GM19238 (cell line): ENCODE measurements around the gene DICER1.

Experiments used
- DNase-seq: peaks from one replicate; pipeline ENCODE4 v3.0.0; 2011; ENCODE audit warnings: low spot score; ENCODE audit not compliant: insufficient read length

DICER1 gene

DNA sequence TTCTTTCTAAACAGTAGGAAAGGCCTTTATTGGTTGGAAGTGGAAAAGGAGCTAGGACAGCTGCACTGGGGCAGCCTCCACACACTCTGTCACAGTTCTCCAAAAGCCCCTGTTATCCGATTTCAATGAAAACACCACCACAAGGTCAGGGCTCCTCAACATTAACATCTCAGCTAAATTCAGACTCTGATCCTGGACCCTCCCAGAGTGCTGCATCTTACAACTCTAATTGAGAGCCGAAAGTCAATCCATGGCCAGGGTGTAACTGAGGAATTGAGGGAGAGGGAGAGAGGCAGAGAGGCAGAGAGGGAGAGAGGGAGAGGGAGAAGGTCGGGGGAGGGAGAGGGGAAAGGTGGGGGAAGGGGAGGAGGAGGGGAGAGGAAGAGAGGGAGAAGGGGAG lies 32.1 kb downstream of the DICER1 start:
- no peak for DNase-seq

DNA sequence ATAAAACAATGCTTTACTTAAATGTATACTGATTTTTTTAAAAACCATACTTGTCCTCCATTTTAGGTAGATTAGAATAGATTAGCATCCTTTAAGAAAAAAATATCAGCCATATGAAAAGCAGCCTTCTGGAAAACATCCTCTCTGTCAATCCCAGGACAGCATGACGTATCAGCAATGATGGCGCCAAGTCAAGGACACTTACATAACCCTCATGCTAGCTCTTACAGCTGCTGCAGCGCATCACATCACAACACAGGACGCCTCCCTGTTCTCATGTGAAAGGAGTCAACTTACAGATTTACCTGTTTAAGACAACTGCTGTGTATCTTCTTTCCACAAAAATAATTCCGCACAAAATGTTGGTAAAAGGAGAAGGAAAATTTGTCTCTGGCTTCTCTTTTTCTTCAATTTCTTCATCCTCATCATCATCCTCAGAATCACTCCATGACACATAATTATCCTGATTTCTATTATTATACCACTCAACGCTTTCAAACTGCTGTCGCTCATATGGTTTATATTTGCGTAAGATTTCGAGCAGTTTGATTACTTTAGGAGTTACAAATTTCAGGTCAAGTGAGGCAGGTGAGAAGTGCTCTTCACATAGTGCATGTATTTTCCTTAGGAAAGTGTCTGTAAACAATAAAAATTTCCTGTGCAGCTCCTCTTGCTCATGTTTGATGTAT lies 33.3 kb downstream of the DICER1 start:
- no peak for DNase-seq

DNA sequence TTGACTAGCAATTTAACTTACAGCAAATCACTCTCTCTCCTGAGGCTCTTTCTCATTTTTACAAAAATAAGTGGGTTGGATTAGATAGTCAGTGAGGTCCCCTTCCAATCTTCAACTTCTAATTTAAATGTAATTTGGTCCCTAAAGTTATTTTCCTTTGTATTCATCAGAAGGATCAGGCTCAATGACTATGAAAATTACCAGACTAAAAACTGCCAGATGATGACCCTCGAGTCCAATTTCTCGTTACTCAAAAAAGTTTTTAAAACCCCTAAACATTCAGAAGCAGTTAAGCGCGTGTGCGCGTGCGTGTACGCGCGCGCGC lies 34.7 kb downstream of the DICER1 start:
- no peak for DNase-seq

DNA sequence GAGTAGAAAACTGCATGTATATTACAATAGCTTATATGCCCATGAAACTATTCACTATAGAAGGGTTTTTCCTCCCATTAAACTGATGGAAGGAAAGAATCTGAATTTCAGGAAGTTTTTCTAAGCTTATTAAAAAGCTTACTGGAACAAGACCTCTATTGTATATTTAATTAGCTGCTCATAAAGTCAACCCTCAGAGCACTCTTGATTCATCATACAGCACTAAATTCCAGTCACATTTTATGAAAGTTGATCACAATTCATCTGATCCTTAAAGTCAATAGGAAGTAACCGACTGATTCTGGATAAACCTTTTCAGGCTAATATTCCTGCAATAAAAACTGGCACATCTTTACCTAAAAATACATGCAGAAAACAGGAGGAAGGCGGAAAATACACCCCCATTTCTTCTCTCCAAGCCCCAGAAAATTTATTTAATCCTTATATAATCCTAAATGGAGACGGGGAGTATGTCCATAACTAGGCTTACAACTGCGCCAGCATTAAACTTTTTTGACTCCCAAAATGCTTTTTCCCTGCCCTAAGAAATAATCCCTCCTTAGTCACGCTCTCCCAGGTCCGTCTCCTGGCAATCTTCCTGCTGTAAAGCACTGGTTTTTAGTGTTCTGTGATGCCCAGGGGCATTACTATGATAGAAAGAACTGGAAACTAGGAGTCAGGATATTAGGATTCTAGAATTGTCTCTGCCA lies 35.3 kb downstream of the DICER1 start:
- DNase-seq, result no peak

DNA sequence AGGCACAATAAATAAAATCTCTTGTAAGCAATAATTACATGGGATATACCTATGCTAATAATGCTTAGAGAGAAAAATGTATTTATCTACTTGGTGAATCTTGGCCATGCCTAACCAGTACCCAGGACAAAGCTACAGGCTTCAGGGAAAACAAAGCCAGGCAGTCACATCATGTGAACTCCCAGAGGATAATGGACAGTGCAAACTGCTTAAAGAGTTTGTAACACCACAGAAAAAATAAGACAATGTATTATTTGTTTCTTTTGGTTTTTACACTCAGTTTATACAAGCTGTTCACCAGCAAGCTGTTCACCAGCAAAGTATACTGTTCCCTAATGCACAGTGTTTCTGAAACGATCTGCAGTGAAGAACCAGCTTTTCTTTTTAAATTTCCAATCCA lies 38.0 kb downstream of the DICER1 start:
- no peak for DNase-seq

DNA sequence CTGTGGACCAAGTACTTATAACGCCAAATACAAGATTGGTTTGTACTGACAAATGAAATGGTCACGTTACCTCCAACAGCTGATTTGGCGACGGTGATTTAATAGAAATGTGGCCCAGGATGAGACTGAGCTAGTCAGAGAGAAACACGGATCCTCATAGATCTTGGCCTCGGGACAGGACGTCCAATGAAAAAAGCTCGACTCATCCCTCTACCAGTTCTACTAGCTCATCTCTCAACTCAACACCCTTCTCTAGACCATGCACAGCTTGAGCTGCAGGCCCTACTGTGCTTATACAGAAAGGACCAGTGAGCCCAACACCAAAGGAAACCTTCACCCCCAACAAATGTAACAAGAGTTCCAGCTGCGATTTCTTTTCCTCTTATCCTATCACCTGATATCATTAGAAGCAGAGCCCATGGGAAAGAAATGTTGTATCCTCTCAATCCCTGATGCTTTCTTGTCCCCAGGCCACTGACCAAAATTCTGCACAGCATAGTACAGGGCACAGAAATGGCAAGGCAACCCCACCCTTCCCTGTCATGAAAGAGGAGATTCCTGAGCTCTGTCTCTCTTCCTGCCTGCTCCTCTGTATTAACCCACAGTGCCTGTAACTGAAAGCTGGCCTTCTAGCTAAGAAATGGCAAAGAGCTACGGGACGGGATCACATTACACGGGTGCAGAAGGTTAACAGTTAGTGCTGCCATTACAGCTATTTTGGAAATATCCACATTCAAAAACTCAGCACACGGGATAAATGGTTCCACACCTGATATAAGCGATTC lies 39.2 kb downstream of the DICER1 start:
- no peak for DNase-seq

DNA sequence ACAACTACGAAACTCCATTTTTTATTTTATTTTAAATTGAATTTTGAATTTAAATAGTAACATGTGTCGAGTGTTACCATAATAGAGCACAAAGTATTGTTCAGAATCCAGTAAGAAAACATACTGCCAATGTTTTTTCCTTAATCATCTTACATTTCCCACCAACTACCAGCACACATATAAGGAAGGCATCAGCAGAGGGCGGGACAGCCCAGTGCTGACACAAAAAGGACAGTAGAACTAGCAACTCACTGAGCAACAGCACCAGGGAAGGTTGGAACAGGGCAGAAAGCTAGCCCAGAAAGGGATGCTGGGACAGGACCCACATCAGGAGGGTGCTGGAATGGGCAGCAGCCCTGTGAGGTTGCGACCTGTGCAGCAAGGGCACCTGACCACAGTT lies 43.9 kb downstream of the DICER1 start:
- no peak for DNase-seq

DNA sequence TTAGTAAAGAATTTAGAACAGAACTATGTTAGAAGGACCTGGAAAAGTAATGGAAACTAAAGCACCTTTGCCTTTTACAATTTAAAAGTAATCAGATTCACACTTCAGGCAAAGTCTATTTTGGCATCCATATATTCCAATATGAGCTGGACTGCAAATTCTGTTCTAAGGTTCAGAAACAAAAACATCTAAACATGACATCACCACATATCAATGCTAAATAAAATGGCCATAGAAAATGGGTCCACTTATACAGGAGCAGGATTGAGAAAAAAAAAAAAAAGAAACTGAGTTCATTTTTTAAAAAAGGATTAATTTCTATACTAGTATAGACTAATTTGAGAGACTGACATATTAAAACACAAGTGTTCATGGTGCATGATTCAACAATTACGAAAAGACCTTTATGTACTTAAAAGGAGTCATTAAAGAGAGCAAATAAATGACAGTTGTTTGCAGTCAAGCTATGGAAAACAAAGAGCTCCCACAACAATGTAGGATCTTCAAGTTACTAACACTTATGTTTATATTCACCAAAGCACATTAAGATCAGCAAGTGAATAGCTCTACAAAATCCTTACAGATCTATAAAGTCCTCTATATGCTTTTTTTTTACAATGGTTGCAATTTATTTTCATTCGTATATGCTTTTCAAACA lies 45.7 kb downstream of the DICER1 start:
- no peak for DNase-seq

DNA sequence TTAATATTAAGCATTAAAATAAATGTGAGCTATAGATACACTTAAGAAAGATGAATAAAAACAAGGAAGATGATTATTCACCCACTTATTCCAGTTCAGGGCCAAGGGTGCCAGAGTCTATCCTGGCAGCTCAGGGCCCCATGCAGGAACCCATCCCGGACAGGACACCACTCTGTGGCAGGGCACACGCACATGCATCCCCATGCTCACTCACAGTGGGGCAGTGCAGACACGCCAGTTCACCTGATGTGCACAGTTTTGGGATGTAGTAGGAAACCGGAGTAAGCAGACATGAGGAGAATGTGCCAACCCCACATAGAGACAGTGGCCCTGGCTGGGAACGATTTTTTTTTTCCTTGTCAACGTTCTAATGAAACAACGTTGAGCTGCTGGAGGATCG lies 47.2 kb downstream of the DICER1 start:
- no peak for DNase-seq

DNA sequence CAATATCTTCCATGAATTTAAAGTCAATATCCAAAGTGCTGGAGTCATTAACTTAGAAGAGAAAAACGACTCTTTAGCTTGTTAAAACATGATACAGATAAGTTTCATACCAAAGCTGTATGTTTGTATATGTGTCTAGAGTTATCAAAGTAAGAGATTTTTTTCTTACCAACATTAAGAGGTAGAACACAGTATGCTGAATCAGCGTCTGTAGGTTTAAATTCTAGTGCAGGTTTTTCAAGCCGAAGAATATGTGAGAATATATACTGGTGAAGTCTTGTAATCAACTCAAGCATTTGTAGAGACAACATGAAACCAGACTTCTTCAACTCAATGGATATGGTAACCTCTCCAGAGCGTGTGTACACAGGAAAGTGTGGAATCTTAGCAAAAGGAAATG lies 49.6 kb downstream of the DICER1 start:
- DNase-seq, result no peak

DNA sequence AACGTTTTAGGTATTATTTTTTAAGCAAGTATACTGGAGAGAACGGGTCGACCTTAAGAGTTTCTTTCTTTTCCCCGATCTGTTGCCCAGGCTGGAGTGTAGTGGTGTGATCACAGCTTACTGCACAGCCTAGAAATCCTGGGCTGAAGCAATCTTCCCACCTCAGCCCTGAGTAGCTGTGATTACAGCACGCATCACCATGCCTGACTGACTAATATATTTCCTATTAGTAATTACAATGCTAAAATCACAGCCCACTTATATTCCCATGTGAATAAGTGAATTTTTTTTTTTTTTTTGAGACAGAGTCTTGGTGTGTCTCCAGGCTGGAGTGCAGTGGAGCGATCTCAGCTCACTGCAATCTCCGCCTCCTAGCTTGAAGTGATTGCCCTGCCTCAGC lies 50.4 kb downstream of the DICER1 start:
- no peak for DNase-seq

DNA sequence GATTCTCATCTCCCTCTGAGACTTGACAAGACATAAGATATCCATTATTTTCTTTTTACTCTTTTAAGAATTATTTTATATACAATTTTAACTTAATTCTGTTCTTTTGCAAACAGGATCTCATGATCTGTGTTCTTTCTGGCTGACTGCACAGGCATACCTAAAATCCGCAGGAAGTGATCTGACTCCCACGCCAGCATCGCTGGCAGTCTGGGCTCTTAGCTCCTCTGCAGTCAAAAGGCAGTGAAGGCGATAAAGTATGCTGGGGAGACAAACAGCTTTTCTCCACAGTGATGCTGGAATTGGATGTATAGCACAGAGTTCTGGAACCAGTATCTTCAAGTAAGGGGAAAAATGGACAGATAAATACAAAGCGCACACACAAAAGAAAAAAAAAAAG lies 52.4 kb downstream of the DICER1 start:
- no peak for DNase-seq

DNA sequence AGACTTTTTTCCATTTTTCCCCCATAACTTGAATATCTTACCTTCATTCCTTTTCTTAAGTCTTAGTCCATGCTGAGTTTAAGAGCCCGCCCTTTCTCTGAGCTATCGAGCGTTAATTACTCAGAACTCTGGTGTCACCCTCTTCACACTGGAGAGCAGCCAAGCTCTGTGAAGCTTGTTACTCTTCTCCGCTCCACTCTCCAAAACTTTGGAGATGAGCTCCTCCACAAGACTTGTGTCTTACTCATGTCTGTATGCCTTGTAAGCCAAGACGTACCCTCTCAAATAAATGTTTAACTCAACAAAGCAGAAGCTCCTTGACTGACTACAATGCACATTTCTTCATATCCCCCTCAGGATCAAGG lies 54.7 kb downstream of the DICER1 start:
- no peak for DNase-seq

DNA sequence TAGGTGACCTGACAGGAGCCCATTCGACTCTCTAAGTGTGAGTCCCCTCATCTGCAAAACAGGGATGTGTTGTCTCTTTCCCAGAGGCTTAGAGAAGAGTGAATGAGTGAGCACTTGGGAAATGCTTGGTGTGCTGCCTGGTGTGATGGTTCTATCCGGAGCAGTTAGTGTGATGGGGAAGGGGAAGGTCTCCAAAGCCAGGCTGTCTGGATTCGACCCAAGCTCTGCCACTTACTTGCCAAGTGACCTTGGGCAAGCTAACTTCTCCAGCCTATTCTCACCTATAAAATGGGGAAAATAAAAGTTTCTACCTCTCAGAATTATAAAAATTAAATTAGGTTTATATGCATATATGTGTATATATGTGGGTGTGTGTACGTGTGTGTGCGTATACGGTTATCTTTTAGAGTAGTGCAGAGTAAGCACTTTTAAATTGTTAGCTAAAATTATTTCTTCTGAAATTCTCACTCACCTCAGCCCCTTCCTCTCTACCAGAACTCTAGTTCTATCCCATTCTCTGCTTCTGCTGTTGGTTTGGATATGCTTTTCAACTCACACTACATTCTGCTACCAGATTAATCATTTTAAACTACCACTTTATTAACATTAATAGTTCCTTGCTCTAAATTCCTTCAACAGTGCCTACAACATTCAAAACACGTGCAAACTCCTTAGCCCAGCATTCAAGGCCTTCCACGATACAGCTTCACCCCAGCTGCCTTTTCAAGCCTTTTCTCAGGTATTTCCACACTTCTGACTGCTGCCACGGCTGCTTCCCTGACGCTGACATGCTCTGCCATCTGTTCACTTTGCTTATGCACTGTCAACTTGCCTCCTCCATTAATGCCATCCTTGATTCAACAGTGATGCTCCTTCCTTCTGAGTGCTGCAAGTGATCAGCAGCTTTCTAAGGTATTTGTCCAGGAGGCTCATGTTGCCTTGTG lies 55.3 kb downstream of the DICER1 start:
- no peak for DNase-seq

DNA sequence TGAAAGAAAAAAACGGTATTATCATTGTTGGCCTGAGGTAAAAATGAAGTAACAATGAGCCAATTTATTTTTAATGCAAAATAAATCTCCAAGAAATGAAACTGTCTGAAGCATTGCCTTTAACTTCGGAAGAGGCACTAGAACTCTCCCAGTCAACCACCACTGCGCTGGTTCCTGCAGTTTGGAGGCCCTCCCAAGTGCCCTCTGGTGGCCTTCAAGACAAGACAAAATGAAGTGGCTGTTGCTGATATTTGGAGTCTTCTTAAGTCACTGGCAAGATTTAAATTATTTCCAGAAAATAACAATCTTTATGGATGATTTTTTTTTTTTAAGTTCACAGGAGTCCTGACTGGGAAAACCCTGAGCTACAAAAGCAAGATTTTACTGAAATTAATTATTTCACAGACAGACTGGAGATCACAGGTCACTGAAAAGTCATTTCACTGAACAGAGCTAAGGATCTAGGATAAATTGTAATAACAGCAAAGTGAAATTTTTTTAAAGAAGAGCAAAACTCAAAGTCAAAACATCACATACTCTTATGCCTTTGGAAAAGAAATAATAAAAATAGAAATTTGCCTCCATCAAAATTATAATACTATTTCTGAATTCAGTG lies 58.2 kb downstream of the DICER1 start:
- no peak for DNase-seq

DNA sequence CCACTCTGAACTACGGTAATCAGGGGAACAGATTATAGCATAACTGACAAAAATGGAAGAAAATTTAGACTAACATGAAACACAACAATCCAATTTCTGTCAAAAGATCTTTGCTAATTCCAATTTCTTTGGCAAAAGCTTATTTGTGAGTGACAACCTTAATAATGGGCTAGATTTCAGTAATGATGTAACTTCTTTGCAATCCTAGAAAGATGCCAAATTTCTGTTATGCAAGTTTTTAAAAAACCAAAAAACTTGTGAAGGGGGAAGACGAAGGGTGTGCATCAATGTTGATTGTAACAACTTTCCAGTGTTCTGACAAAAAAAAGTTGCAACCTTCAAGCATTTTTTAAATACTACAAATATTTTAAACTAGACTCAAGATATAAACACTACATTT lies 59.9 kb downstream of the DICER1 start:
- DNase-seq, result no peak

DNA sequence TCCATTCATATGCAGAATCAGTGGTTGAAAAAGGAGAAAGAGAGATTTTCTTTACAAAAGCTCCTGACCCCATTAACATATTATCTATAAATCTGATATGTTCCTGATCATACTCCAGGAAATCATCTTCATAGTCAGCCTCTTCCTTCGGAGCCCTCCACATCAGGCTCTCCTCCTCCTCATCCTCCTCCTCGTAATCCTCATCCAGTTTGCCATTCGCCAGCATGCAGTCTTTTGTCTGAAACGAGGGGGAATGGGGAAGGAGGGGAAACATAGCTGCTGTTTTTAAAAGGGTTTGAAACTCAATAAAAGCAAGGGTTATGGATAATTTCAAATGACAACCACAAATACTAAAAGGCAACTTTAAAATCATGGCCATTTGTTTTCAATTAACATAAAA lies 60.9 kb downstream of the DICER1 start:
- no peak for DNase-seq

DNA sequence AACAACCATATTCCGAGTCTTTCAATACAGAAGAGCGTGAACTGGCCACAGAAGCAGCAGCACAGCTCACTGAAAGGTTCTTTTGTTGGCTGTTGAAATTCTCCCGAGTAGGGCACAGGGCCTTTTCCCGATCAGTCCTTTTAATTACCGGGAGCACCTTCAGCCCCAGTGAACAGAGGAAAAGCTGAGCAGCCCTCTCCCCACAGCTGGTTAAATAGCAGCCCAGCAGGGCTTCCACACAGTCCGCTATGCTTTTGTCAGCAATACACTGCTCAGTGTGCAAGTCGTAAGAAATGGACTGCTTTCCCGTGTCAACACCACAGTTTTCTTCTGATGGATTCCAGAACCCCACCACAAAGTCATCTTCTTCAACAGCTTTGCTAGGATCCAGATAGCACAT lies 61.3 kb downstream of the DICER1 start:
- no peak for DNase-seq

DNA sequence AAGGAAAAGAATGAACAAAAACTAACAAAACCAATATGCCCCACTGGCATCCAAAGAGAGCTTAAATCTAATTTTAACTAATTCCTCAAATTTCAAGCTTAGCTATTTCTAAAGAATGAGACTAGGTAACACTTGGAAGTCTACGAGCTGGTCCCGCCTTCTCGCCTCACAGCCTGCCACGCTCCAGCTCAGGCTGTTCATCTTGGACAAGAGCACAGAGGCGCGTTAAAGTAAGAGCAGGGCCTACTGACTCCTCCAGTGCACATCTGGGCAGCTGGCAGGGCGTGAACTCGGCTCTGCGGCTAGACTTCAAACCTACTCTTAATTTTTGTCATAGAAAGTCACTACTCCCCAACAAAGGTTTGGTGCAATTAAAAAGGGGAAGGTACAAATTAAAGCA lies 64.6 kb downstream of the DICER1 start:
- DNase-seq, result no peak

DNA sequence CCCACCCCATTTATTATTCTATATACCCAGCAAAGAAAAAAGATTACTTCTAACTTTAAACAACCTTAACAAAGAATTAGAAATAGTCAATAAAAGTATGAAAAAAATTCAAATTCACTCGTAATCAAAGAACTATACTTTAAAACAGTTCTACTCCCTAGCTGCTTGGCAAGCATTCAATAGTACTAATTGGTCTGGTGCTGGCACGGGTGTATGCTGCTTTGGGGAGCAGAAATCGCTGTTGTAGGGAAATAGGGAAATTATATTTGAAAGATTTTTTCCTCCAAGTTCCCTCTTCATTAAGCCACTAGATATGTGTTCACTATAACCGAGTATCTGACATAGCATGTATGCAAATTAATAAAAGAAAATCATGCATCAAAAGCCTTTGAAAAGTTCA lies 65.7 kb downstream of the DICER1 start:
- no peak for DNase-seq

DNA sequence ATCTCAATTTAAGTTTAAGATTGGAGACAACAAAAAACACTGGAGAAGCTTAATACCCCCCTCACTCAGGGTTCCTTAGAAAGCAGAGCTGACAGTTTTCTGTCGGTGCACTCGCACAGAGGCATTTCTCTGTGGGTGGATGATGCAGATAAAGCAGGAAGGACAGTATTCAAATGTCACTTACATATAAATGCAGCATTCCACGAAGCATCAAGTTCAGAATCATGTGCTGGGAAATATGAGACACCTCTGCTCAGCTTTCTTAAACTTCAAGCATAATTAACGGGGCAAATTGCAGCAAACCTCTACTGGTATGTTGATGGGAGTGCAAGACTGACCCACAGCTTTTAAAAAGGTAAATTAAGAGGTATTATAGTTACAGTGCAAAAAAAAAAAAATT lies 68.7 kb downstream of the DICER1 start:
- no peak for DNase-seq
